Measurements from ENCODE around the gene MAP7. TPM values are rescaled to one million over a fixed set of nuclear protein-coding genes. Genes with fewer than 3 reads are reported as not detected.
A peak's percentile ranks its signal among the peaks of the same experiment; 100 is the strongest.
"Not testable (repeated sequence)": the region's sequence is repeated elsewhere in the genome, so short reads cannot be mapped to it uniquely, and the experiment has no call there.

Gene MAP7
- total RNA-seq, 1 experiment from 2014 or later: 1.1 TPM

DNA sequence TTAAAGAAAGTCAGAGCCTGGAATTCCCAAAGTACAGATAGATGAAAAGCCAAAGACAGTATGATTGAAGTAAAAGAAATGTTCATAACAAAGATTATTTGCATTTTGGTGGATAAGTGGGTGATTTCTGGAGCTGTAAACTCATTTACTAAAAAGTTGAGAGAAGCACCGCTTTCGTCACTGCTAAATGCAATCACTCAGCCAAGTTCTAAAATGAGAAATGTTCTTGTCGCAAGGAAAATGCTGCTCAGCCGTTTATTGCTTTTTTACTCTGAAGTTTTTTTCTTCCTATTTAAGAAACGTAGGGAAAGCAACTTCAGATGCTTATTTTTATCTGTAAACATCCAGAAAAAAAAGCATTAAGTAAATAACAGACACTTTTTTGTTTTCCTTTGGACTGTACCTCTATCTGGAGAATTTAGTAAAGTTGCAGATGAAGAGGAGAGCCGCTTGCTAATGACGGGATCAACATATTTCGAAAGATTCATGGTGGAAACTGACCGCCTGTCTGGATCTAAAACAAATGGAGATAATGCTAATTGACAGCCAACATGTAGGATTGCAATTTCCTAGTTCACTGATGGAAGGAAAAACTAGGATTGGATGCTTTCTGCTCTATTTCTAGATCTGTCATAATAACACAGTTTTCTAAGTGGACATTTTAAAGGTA is 166.8 kb downstream of the MAP7 start:
- no peak for DNase-seq (ENCODE audit: low read depth)

DNA sequence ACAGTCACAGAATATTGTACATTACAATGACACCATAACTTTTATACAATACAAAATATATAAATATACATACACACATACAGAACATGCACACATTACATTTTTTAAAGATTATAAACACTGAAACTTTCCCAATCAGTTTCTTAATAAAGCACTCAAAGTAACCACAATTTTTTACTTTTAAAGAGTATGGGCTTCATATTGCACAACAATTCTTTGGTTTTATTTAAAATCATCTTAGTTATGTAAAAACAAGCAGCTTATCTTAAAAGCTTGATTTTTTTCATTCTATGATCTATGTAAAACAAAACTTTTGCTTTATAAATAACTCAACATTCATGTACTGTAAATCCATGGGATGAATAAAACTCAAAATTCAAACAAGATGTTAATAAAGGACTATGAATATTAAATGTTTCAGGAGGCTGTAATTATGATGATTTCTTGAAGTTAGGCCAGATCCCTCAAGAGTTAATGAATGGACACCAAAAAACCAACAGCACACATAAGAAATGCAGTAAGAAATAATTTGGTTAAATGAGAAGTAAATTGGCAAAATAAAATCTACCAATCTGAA is 167.5 kb downstream of the MAP7 start:
- no peak for DNase-seq (ENCODE audit: low read depth)

DNA sequence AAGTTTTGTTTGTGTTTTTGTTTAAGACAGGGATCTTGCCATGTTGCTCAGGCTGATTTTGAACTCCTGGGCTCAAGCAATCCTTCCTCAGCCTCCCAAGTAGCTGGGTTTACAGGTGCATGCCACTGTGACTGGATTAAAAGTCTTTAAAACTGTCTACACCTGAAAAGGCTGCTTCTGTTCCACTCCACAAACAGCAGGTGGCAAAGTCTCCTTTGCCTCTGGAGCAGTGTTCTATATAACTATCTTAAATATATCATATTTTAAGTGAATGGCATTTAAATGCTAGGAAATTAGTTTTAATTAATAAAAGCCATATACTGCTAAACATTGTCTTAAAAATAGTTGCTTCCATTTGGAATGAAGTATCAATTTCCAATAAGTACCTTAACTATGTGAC is 171.3 kb downstream of the MAP7 start:
- DNase-seq (ENCODE audit: low read depth): no peak

DNA sequence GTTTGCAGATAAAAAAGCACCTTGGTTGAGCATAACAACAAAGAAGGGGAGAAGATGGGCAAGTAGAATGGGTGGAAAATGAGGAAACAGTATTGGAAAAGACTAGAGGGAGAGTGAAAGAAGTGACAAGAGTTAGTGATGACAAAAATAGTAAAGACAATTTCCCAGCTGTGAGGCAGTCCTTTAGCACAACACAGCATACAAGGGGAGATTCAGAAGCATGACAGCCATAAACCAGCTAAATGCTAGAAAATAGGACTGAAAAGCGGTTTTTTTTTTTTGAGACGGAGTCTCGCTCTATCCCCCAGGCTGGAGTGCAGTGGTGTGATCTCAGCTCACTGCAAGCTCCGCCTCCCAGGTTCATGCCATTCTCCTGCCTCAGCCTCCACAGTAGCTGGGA is 174.4 kb downstream of the MAP7 start:
- not testable (repeated sequence) for DNase-seq (ENCODE audit: low read depth)

DNA sequence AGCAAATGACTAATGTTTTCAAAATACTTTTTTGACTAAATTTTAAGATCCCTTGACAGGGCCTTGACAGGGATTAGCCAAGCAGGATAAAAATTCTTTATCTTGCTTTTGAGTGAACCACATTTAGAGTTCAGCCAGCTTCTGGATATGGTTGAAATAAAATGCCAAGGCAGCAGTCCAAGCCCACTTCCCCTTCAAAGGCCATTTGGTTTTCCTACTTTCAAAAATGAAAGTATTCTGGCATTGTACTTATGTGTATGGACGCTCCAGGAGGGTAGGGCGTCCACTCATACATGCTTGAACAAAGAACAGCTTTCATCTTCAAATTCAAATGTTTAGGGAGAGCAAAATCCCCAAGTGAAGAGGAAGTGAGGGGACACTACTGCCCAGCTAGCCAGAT is 178.3 kb downstream of the MAP7 start:
- peak; percentile 29 for DNase-seq (ENCODE audit: low read depth)

DNA sequence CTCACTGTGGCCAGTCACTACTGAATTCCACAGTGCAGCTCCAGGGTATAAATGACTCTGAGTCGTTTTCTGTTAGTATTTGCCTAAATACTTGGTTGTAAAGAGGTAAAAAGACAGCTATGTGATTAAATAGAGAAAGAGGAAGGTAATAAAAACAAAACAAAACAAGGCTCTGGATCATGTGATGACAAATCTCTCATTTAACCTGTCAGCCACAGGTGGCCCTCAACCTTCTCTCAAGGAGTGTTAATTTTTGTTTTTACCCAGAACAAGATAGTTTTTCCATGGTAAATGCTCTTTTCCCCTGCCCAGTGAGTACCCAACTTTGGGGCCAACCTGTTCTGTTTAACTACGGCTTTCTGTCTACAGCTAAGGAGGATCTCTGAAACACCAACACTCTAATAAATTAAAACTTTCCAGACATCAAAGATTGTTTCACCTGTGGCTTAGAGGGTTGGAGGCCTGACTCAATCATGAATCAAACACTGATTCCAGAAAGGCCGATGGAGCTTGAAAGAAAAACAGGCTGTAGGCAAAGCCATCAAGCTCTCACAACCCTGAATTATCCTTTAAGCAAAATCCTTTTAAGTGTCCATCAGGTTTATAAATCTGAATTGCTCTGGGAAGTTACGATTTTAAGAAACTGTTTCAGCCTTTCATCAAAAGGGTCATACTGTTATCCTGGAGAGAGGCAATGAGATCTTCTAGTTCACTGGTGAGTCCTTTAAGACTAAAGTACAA is 179.1 kb downstream of the MAP7 start:
- no peak for DNase-seq (ENCODE audit: low read depth)

DNA sequence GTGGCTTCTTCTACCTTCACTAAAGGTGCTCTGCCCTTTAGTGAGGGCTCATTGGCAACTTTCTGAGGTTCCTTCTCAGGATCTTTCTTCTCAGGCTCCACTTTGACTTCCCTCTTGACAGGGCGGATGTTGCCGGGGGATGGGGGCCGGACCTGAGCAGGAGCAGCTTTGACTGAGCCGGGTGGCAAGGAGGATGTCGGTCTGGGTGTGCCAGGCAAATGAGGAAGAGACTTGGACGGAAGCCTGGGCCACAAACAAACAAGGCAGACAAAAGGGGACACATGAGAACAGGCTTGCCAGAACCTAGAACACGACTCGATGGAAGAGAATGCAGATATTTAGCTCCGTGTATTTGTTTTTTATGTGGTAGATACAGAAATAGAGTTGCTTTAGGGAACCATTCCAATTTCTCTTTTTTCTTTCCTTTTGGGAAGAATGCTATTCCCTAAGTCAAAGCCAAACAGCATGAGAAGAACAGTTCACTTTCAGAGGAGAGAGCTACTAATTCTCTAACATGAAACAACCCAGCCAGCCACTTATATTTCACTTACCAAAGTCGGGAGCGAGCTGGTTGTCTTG is 184.4 kb downstream of the MAP7 start:
- DNase-seq (ENCODE audit: low read depth): no peak

DNA sequence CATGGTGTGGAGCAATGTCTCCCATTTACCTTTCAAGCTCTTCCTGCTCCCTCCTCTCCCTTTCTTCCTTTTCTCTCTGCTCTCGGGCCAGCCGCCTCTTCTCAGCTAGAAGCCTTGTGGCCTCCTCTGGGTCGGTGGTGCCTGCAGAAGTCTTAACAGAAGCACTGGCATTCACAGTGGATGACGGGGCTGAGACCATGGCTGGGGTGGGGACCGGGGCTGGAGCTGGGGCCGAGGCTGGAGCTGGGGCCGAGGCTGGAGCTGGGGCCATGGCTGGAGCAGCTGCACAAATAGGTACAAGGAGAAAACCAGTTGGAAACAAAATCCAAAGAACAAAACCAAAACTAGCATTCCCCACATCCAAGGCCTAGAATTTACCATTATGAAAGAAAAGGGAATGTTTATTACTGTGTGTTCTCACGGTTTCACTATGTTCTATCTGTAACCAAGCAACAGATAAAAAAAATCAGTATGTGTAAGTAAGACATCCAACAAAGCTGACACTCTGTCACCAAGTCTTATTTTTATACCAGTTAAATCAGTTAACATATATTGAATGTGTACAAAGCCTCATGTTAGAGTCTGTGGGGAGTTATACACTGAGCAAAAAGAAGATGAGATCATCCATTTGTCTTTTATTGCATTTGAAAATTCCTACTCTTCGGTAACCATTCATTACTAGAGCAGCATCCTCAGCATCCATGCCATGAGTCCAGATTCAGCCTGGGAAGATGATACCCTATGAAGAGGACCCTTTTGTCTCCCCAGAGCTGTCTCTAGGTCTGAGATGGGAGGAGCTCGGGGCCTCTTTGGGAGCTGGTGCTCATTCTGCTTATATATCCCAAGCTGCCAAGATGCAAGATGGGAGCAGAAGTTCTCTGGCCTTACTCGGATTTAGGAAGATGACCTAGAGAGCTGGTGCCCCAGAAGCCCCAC is 187.5 kb downstream of the MAP7 start:
- DNase-seq (ENCODE audit: low read depth): no peak

DNA sequence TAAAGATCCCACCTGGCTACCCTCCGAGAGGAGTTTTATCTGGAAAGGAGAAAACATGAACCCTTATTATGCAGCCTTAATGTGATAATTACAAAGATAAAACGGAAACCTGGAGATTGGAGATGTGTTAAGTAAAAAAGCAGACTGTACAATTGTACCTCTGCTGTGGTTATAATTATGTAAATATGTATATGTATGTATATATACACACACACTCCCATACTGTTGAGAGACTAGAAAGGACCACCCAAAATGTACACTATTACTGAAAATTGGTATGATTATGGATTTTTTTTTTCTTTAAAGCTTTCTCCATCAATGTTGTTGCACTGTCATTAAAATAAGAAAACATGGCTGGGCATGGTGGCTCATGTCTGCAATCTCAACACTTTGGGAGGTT is 188.4 kb downstream of the MAP7 start:
- no peak for DNase-seq (ENCODE audit: low read depth)

DNA sequence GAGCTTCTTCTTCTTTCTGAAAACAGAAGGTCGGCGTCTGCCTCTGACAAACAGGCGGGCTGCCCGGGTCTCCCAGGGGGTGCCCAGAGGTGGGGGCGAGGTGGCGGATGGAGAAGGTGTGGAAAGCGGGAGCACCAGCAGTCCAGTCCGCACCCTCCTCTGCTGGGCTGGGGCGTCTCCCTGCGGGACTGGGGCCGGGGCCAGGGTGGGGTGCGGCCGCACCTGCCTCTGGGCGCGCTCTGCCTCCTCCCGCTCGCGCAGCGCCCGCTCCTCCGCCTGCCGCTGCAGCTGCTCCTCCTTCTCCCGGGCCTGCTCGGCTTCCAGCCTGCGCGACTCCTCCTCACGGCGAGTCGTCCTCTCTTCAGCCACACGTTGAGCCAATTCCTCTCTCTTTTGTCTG is 189.4 kb downstream of the MAP7 start:
- DNase-seq (ENCODE audit: low read depth): no peak

DNA sequence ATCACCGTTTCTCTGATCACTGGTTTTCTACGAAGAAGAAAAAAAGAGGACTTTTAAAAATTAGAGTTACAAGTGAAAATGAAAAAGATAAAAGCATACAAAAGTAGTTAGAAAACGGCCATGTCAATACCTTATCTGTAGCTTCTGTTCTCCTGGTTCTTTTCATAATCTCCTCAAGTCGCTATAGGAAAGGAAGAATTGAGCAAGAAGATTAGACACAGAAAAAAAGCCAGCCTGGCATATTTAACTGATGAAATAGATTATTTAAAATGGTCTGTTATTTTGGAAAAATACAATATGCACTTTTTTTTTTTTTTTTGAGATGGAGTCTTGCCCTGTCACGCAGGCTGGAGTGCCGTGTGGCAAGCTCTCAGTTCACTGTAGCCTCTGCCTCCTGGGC is 190.4 kb downstream of the MAP7 start:
- DNase-seq (ENCODE audit: low read depth): no peak

DNA sequence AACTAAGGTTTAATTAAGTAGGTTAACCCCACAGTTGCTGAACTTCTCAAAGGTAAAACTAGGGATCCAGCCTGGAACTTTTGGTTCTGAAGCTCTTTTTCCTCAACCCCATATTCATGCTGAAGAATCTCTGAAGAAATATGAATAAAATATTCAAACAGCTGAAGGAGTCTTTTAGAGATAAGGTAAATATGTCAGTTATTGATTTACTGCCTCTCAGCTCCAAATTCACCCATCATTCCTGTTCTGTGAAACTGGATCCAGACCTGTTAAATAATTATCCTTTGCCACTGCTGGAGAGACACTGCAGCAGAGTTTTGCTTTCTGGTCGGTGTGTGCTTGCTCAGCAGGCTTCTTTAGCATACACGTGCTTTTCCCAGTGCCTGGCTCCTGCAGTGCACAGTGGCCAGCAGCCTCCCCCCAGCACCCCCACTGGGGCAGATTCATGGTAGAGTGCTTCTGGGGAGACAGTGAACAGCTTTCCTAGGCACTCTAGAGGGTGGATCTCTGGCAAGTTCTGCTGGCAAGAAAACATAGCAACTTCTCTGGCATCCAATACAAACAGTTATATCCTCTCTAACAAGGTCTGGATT is 198.6 kb downstream of the MAP7 start:
- no peak for DNase-seq (ENCODE audit: low read depth)

DNA sequence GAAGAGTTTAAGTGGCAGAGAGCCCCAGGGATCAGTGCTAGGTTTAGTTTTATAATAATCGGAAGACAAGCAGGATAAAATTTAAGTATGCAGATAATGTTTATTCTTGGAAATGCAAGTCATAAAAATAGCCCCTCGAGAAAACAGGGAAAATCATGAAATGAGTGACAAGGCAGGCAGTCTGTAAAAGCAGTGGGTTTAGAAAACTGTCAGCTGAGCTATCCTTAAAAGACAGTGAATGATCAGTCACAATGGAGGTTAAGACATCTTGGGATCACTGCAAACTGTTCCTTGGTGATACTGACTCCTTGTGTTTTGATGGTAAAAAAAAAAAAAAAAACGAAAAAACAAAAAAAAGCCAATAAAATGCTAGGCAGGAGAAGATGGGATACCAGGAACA is 199.3 kb downstream of the MAP7 start:
- DNase-seq (ENCODE audit: low read depth): no peak

DNA sequence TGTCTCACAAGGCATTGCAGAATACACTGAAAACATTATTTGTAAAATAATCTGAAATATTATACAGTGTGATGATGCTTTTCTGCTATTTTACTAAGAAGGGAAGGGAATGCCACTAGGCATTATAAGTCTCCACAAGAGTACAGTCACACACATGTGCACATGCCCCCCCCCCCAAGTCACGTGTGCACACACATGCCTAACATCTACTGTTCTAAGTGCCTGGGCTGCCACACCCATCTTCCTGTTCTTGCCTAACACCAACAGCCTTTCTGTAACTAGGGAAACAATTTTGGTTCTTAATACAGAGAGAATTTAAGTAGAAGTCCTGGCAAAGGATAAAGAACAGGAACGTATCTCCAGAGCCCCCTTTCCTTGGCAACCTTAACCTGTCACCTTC is 202.4 kb downstream of the MAP7 start:
- DNase-seq (ENCODE audit: low read depth): peak; percentile 20

DNA sequence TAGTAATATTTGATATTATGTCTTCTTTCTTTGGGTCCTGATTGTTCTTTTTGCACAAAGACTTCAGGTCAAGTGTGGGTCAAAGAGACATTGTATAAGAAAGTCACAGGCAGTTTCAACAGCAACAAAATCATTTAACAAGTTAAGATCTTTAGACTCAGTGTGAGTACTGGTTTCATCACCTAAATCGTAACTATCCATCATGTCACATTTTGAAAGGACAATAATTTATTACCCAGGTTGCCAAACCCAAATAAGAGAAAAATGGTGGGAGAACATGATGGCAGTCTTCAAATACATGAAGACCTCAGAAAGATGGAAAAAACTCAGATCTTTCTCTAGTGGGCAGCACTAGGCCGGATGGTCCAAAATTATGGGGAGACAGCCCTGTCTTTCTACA is 205.1 kb downstream of the MAP7 start:
- DNase-seq (ENCODE audit: low read depth): no peak

DNA sequence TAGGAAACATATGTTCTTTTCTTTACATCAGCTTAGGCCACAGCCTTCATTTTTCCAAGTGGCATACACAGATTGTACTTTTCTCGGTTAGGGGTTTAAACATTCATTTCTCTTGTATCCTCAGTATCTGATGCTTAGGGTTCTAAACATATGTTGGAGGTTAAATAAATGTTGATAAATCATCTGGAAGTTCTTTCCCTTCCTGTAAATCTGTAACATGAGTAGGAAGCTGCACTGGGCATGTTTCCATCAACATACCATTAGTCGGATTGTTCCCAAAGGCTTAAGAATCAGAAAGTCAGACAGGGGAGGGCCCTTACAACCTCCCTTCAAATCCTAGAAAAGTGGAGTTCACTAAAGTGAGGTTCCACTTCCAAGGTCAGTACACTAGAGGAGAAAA is 205.8 kb downstream of the MAP7 start:
- DNase-seq (ENCODE audit: low read depth): peak; percentile 19

DNA sequence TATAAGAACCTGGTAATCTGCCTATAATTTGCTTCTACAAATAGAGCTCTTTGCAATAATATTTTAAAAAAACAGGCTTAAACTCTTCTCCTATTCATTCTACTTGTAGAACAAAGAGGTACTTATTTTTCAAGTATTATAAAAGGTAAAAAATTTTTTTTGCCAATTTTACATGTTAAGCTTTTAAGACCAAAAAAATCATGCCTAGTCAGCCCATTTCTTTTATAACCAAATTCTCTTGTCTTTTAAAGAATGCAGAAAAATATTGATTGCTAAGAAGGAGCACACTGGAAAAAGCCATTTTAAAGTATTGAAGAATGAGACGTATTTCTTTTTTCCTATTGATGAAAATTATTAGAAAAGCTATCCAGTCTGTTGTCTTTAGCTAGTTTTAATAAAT is 206.5 kb downstream of the MAP7 start:
- DNase-seq (ENCODE audit: low read depth): no peak

DNA sequence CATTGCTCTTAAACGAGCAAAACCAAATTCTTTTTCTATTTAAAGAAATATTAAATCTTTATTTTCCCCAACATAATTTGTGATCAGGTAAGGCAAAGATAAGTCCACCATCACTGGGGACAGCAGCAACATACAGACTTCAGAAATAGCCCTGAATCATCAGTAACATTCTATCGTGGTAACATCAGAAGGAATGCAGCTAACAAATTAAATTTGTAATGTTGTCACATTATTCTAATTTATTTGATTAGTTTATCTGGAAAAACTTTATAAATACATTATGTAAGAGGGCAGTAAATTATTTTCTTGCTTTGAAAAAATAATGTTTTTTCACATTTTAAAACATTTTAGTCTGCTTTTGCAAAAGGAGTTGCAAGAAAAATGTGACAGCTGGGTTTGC is 206.9 kb downstream of the MAP7 start:
- no peak for DNase-seq (ENCODE audit: low read depth)

DNA sequence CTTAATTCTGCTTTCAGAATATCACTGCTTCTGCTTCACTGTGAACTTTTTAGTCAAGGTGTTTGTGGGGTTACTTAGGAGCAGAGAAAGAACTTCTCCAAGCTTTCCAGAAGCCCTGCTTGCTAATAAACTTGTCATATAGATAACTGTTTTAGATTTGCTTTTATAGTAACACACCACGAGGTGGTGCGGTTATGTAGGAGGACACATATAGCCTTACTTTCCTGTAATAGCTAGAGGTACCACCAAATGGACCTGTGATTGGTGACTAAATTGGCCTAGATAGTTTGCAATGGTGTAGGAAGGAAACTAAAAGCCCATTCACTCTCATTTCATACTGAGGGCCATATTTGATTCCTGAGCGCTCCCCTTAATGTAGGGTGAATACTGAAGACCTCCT is 208.3 kb downstream of the MAP7 start:
- no peak for DNase-seq (ENCODE audit: low read depth)

DNA sequence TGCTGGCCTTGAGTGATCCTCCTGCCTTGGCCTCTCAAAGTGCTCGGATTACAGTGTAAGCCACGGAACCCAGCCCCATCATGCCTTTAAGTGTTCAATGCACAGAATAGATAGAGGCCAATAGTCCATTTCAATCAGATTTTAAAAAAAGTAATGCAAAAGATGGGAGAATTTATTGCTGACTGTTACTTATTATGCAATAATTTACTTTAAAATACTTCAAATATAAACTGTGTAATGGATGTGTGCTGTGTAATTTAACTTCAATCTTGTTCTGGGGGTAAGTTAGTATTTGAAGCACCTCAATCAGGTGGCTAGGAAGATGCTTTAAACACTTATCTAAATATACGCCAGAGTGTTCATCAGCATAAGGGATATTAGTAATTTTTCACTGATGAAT is 208.9 kb downstream of the MAP7 start:
- DNase-seq (ENCODE audit: low read depth): no peak

DNA sequence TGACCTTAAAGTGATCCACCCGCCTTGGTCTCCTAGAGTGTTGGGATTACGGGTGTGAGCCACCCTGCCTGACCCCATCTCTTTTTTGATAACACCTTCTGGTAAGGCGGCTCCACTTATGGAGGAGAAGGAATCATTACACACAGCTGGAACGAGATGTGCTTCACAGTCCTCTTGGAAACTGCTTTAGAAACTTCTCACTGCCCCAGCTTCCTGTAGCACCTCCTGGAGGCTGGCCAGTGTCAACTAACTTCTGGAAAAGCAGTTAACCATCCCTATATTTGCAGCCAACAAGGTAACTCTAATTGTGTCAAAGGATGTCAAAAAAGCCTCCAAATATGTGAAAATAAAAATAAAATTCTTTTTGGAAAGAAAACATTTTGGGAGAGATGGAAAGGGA is 211.7 kb downstream of the MAP7 start:
- no peak for DNase-seq (ENCODE audit: low read depth)

DNA sequence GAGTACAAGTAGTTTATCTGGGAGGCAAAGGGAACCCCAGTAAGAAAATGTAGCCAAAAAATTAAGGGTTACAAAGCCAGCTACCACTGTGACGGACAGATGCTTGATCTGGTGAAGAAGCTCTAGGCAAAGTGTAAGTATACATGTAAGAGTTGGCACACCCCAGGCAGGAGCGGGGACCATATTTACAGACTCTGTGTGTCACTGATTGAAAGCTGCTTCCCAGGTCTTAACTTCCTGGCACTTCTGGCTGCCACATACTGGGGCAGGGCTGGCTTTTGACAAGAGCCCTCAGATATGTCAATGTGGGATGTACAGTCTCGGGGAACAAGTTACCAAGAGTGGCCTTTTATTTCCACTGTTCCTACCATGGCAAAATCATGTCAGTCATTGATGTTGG is 212.6 kb downstream of the MAP7 start:
- DNase-seq (ENCODE audit: low read depth): no peak

Data from Daoy (cell line).